Epithelial cell of proximal tubule (primary cell): Measurements from ENCODE around the gene GPR85. TPM values are rescaled to one million over a fixed set of nuclear protein-coding genes. Genes with fewer than 3 reads are reported as not detected.
A peak's percentile ranks its signal among the peaks of the same experiment; 100 is the strongest.

Experiments used
- DNase-seq: peaks from one replicate; pipeline ENCODE4 v3.0.0-alpha.2; 2011; ENCODE audit warnings: low read depth
- H3K4me3 ChIP-seq: 2 replicates; pipeline ENCODE4 v1.5.1; 2011; ENCODE audit warnings: low read depth, mild to moderate bottlenecking, low read length
- CTCF ChIP-seq: conservative IDR thresholded peaks from 2 replicates; pipeline ENCODE4 v1.5.1; 2012; ENCODE audit warnings: low read depth, mild to moderate bottlenecking, low read length
- total RNA-seq: library from RNA; depleted of rRNA; stranded (reverse); fragments of >200 nt; gene quantifications from 2 replicates; pipeline ENCODE4 v1.2.3, GENCODE V29; 2015

GPR85 gene
- 0.22 TPM in 1 of 2 replicates, not detected in the other for total RNA-seq

GRCh38 chr7:113086431-113086888 lies at the start of gene GPR85:
Gene GPR85 (minus strand): TSS chr7:113086827. CDS start chr7:113084721, 2,106 bp downstream.
- no peak for TF ChIP-seq CTCF
- H3K4me3 ChIP-seq: peak within 1 kb of the TSS; percentile 65
- no peak for DNase-seq

- DNase-seq: no peak
- no peak for TF ChIP-seq CTCF
- no peak overlapping the region for H3K4me3 ChIP-seq
These were observed 47.4 kb upstream of the GPR85 start for GRCh38 chr7:113134025-113134424.

DNA sequence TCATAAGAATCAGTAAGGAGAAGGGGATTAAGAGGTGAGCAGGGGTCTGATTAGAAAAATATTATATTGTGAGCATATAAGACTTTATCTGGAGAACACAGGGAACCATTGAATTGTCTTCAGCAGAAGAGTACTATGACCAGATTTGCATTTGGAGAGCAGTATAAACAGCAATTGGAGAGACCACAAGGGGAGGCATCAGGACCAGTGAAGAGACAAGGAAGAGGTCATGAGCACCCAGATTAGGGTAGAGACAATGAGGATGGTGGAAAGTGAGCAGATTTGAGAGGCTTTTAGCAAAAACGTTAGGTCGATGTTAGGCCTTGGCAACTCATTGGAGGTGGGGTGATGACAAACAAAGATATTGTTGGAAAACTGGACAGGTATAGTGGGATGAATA lies 44.7 kb upstream of the GPR85 start:
- no peak for DNase-seq
- no peak overlapping the region for H3K4me3 ChIP-seq
- TF ChIP-seq CTCF: no peak

DNA sequence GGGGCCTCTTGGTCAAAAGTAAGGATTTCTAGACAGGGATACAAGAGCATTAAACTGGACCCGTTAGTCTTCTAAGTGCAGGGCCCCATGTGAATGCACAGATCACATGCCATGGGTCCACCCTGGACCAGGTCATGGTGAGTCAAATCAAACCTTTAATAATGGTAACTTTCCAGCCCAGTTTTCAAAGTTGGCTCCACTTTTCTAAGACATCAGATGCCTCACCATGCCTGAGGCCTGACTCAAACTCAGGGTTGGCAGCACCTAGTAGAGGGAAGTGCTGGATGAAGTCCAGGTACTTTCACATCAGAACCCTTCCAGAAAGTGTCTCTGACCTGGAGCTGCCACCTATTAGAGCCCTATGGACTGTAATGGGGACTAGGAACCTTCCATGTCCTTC lies 41.4 kb upstream of the GPR85 start:
- H3K4me3 ChIP-seq: no peak overlapping the region
- TF ChIP-seq CTCF: no peak
- DNase-seq: peak; percentile 23

- no peak for TF ChIP-seq CTCF
- no peak for DNase-seq
- no peak overlapping the region for H3K4me3 ChIP-seq
These were observed 39.1 kb upstream of the GPR85 start for GRCh38 chr7:113125728-113126127.

DNA sequence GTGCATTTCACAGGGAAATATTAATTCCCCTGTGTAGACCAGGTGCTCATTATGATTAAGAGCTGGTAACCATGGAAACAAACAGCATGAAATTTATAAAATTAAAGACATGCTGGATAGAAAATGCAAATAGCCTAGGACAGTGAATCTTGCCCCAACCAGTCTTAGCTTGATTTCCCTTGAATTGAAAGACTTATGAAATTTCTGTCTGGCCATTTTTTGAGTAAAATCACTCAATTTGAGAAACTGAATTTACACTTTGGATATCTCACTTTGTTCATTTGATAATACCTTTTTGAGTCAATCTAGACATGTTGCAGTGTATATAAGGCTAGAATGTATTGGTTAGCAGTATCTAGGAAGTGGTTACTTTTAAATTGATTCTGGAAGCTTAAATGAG lies 36.1 kb upstream of the GPR85 start:
- H3K4me3 ChIP-seq: no peak overlapping the region
- no peak for TF ChIP-seq CTCF
- DNase-seq: no peak

- H3K4me3 ChIP-seq: no peak overlapping the region
- TF ChIP-seq CTCF: no peak
These were observed 34.0 kb upstream of the GPR85 start for GRCh38 chr7:113120647-113121046.

More at GRCh38 chr7:113120647-113121046, 34.0 kb upstream of the GPR85 start:
- DNase-seq: no peak
